Pons (tissue), 1 donor: ENCODE measurements around the gene SLC7A9.
"Not testable (repeated sequence)": the region's sequence is repeated elsewhere in the genome, so short reads cannot be mapped to it uniquely, and the experiment has no call there.

ENCODE experiments used
- DNase-seq: peaks from one replicate; pipeline ENCODE4 v3.0.0-alpha.2; 2016; ENCODE audit warnings: low spot score

Gene SLC7A9

DNA sequence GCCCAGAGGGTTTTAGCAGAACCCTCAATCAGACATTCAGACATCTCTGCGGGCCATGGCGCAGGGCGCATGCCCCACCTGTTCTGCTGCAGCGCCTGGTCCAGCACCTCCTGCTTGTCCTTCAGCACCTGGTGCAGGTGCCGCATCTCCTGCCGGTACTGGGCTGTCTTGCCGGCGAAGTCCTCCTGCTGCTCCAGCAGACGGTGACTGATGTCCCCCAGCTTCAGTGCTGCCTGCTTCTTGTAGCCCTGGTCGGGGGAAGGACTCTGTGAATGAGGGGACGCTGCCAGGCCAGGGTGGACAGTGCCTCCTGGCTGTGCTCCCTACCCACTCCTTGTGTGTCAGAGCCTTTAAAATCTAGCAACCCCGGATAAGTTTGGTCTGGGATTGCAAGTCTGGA lies 12.2 kb upstream of the SLC7A9 start:
- no peak for DNase-seq

DNA sequence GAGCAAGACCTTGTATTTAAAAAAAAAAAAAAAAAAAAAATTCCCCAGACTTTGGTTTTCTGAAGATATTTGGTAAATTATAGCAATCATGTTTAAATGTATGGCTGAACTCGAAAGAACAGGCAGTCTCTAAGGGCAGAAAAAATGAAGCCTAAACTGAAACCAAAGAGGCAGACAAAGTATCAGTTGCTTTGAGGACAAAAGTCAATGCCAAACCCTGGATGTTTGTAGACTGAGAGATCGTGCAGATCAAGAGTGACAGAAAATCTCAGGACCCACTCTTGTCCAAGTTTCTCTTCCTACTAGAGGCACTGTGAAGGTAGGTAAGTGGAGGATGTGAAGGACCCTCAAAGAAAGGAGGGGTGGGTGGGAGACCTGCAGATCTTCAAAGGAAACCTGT lies 11.1 kb upstream of the SLC7A9 start:
- no peak for DNase-seq

- DNase-seq = no peak
Measured at GRCh38 chr19:32879741-32880140, 10.2 kb upstream of the SLC7A9 start.

GRCh38 chr19:32878988-32879387 lies 9.4 kb upstream of the SLC7A9 start:
- DNase-seq = no peak

DNA sequence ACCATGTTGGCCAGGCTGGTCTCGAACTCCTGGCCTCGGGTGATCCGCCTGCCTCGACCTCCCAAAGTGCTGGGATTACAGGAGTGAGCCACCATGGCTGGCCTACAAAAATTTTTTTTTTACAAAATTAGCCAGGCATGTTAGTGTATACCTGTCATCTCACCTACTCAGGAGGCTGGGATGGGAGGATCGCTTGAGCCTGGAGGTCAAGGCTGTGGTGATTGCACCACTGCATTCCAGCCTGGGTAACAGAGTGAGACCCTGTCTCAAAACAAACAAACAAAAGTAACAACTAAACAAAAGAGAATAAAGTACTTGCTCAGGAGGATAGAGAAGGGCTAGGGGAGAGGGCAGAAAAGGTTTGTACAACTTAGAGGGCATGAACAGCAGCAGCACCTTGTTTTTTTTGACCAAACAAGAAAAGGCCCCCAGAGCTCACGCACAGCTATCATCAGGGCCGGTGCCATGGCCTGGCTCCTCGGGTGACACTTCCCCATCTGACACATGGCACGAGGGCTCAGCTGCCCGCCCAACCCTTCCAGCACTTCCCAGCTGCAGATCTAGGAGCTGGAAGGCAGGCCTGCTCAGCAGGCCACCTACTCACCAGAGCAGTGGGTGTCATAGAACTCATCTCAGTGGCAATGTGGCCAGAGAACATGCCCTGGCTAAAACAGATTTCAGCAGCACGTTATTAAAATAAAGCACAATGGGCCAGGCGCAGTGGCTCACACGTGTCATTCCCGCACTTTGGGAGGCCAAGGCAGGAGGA lies 8.6 kb upstream of the SLC7A9 start:
- no peak for DNase-seq

DNA sequence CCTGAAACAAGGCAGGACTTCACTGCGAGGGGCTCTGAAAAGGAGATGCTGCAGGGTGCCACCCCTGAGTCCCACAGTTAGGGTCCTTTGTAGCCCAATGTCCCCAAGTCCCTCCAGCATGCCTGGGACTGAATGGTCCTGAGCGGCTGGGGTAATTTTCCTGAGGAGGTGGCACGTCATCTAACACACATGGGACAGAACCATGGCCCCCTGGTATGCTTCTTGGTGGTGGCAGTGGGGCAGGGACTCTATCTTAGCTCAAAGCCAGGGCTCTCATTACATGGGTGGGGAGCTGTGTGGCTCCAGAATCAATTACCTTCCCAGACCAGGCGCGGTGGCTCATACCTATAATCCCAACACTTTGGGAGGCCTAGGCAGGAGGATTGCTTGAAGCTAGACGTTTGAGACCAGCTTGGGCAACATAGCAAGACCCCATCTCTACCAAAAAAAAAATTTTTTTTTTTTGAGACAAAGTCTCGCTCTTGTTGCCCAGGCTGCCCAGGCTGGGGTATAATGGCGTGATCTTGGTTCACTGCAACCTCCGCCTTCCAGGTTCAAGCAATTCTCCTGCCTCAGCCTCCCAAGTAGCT lies 7.9 kb upstream of the SLC7A9 start:
- DNase-seq = no peak

- DNase-seq = no peak
Measured at GRCh38 chr19:32876919-32877285, 7.3 kb upstream of the SLC7A9 start.

- DNase-seq = no peak
Measured at GRCh38 chr19:32876236-32876918, 6.8 kb upstream of the SLC7A9 start.

DNA sequence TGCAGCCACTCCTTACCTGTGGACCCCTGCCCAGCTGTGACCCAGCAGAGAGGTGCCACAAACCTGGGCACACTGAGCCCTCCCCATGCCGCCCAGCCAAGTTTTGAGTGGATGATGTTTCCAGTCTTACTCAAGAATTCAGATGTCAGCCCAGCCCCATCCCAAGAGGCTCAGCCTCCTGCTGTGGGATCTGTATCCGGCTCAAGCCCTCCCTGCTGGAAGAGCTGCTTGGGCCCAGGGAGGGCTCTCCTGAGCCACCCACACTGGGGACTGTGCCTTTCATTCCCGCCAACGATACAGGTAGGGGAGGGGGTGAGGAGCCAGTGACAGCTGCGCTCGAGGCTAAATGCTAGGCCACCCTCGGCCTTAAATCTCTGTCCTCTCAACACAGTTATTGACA lies 5.9 kb upstream of the SLC7A9 start:
- DNase-seq = no peak

DNA sequence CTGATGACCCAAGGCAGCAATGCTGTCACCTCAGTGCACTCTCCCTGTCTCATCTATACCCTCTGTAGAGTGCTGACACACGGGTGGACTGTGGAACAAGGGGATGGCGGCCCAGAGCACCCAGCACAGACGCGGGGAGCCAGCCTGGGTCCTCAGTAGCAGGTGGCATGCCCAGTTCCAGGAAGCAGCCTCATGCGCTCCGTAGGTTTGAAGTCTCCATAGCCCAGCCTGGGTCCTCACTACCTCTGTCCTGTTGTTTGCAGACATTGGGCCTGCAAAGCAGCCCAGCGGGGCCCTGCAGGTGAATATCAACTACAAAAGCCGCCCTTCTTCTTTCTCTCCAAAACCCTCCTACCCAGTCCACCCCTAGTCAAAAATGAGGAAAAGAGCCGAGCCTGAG lies 5.0 kb upstream of the SLC7A9 start:
- DNase-seq = no peak

GRCh38 chr19:32873247-32873959 lies 3.8 kb upstream of the SLC7A9 start:
- no peak for DNase-seq

GRCh38 chr19:32872391-32872790 lies 2.8 kb upstream of the SLC7A9 start:
- no peak for DNase-seq

- DNase-seq = no peak
Measured at GRCh38 chr19:32870981-32871451, 1.4 kb upstream of the SLC7A9 start.

- DNase-seq = no peak
Measured at GRCh38 chr19:32869966-32870573, 503 bp upstream of the SLC7A9 start.

- no peak for DNase-seq
Measured at GRCh38 chr19:32868206-32868950, 1.2 kb downstream of the SLC7A9 start.

GRCh38 chr19:32867436-32867835 lies 2.1 kb downstream of the SLC7A9 start:
- DNase-seq = not testable (repeated sequence)

GRCh38 chr19:32866564-32867265 lies 2.9 kb downstream of the SLC7A9 start:
- no peak for DNase-seq

- no peak for DNase-seq
Measured at GRCh38 chr19:32866061-32866460, 3.5 kb downstream of the SLC7A9 start.

DNA sequence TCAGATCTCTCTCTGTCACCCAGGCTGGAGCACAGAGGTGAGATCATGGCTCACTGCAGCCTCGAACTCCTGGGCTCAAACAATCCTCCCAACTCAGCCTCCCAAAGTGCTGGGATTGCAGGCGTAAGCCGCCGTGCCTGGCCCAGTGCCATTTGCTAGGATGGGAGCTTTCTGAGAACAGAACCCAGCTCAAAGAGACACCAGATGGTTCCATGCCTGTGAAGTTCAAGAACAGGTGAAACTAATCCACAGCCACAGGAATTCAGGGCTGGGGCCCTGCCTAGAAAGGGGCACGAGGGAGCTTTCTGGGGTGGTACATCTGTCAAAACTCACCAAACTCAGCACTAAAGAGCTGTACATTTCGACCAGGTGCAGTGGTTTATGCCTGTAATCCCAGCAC lies 4.2 kb downstream of the SLC7A9 start:
- DNase-seq = no peak

DNA sequence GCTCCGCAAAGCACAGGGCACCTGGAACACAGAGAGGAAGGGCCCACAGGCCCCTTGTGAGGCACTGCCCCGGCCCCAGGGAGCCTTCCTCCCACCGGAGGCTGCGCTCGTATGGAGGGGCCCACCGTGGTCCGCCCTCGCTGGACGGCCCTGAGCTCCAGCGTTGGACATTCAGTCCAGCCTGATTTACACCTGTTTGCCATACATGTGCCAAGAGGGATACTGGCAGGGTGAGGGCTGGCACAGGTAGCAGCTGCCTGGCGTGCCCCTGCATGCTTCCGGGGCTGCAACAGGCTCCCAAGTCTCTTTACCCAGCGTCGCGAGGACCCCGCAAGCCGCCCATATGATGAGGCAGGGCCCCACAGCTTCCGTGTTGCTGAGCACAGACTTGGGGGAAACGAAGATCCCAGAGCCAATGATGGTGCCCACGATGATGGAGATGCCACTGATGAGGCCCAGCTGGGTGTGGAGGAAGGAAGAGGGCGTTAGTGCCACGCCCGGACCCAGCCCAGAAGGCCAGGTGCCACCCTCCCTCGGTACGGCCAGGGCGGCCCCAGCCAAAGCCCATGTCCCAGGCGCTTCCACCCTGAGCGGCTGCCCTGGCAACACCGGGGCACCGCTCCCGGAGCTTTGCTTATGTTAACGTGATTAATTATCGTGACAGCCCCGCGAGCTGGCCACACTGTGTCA lies 5.1 kb downstream of the SLC7A9 start:
- no peak for DNase-seq
